Sigmoid colon (tissue), 7 donors: Measurements from ENCODE around the gene SAMD4A. TPM values are rescaled to one million over a fixed set of nuclear protein-coding genes. Genes with fewer than 3 reads are reported as not detected.

Experiments
- DNase-seq: peaks from one replicate; pipeline ENCODE4 v3.0.0-alpha.2; 2019
- H3K27ac ChIP-seq, 4 donors: fragments of 200-600 bp; sonication (generic); one replicate each; pipeline ENCODE4 v1.5.1; 2016 to 2019; ENCODE audit warnings: mild to moderate bottlenecking in 1 of 4
- H3K27me3 ChIP-seq, 3 donors: fragments of 200-600 bp; sonication (generic); one replicate each; pipeline ENCODE4 v1.5.1; 2019; ENCODE audit warnings: mild to moderate bottlenecking in 1 of 3
- H3K36me3 ChIP-seq, 4 donors: fragments of 200-600 bp; sonication (generic); one replicate each; pipeline ENCODE4 v1.5.1; 2016 to 2019
- H3K4me1 ChIP-seq, 4 donors: fragments of 200-600 bp; sonication (generic); one replicate each; pipeline ENCODE4 v1.5.1; 2017 to 2019
- H3K4me3 ChIP-seq, 4 donors: fragments of 200-600 bp; sonication (generic); one replicate each; pipeline ENCODE4 v1.5.1; 2017 to 2019; ENCODE audit warnings: mild to moderate bottlenecking in 2 of 4, moderate library complexity in 1 of 4
- H3K9me3 ChIP-seq, 4 donors: fragments of 200-600 bp in 3 of 4; sonication (generic) in 3 of 4; one replicate each; pipeline versions ENCODE4 v1.5.1 to v1.6.1; 2013 to 2019
- CTCF ChIP-seq, 4 experiments: fragments of 450-650 bp in 3 of 4; fragments of 200-600 bp in 1 of 4; IDR thresholded peaks; one replicate each; pipeline ENCODE4 v1.5.1; 2016 to 2019; ENCODE audit warnings: antibody characterized with exemption in 4 of 4, mild to moderate bottlenecking in 3 of 4, moderate library complexity in 2 of 4
- EP300 ChIP-seq, 4 donors: sonication (generic); formaldehyde crosslinking; IDR thresholded peaks; one replicate each; pipeline ENCODE4 v1.6.1; 2017; ENCODE audit warnings: antibody characterized with exemption in 4 of 4
- POLR2A ChIP-seq, 2 donors: fragments of 450-650 bp; IDR thresholded peaks; one replicate each; pipeline ENCODE4 v1.6.1; 2016; ENCODE audit warnings: antibody characterized with exemption in 2 of 2, mild to moderate bottlenecking in 2 of 2, moderate library complexity in 2 of 2
- POLR2AphosphoS5 ChIP-seq, 4 donors: sonication (generic); formaldehyde crosslinking; IDR thresholded peaks; one replicate each; pipeline ENCODE4 v1.6.1; 2017; ENCODE audit warnings: antibody characterized with exemption in 4 of 4
- WGBS, 2 donors: extraction: QIAGEN DNeasy Blood & Tissue Kit; methylation state at CpG; one replicate each; pipeline ENCODE4 v1.1.7; 2013; 5-methylcytosine and 5-hydroxymethylcytosine counted together
- intact Hi-C: fragments of 100-400 bp; cut with DNase I; formaldehyde crosslinking; loops from one replicate; pipeline ENCODE4 v1.15.1; 2023
- polyA plus RNA-seq, 3 donors: library from polyadenylated mRNA; stranded (reverse); fragments of 200-250 nt; gene quantifications; one replicate each; pipeline ENCODE4 v1.2.3, GENCODE V29; 2013
- total RNA-seq, 4 donors: library from RNA; depleted of rRNA; stranded (reverse); fragments of >200 nt; gene quantifications; one replicate each; pipeline ENCODE4 v1.1.0, GENCODE V29; 2016
- donor health status: healthy with polysubstance abuse.
- donor health status: Bipolar disorder and iron deficiency.
- donor health status: healthy.

The SAMD4A gene
- total and polyA plus RNA-seq, 7 donors: 4.2 to 135 (median 79.8) TPM

GRCh38 chr14:54646626-54647025, 79.7 kb downstream of the SAMD4A start:
- peaks cover 0 to 88% (median 49%) of the 10 kb centered on the region in 4 donors for H3K4me1 ChIP-seq
- no peak overlapping the region for H3K4me3 ChIP-seq
- WGBS, 2 donors: 70 to 86% methylated on average over 2 of the region's 2 CpGs
- intact Hi-C loops: no loop called here
- no peak for DNase-seq
- no peak for TF ChIP-seq CTCF (IDR thresholded peaks at IDR 0.05)
- TF ChIP-seq POLR2A (IDR thresholded peaks at IDR 0.05): no peak
- TF ChIP-seq EP300 (IDR thresholded peaks at IDR 0.05): no peak
- TF ChIP-seq POLR2AphosphoS5 (IDR thresholded peaks at IDR 0.05): no peak
- H3K27me3 ChIP-seq: no peaks in the 10 kb centered on the region
- H3K27ac ChIP-seq: peak overlapping the region; percentile 2 to 96 (median 55)
- H3K36me3 ChIP-seq: no peaks in the 10 kb centered on the region
- H3K9me3 ChIP-seq: no peaks in the 10 kb centered on the region

DNA sequence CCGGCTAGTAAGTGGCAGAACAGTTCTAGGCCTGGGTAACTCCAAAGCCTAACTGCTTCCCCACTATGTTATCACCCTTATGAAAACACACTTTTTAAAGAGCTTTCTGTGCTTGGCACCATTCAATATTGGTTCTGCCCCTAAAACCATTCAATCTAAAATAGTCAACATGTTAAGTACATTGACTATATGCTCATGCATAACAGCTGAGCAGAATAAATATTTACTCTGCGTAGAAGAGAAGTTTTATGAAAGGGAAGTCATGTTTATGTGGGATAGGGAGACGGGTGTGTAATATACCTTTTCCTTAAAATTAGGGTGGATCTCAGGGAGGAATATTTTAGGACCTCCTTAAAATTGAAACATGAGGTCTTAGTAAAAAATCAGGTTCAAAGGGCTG, 80.5 kb downstream of the SAMD4A start:
- peak overlapping the region in 3 of 4 donors; percentile 27 to 96 (median 83) for H3K27ac ChIP-seq
- intact Hi-C loops: no loop called here

GRCh38 chr14:54649056-54649455, 82.1 kb downstream of the SAMD4A start:
- intact Hi-C loops: no loop called here
- 92 to 93% methylated on average over 6 of the region's 6 CpGs for WGBS, 2 donors
- peaks cover 0 to 87% (median 57%) of the 10 kb centered on the region in 4 donors for H3K4me1 ChIP-seq

More for the DNA sequence above, 80.5 kb downstream of the SAMD4A start:
- H3K9me3 ChIP-seq: no peaks in the 10 kb centered on the region
- H3K4me3 ChIP-seq: no peak overlapping the region
- 39 to 82% methylated on average over 3 of the region's 3 CpGs for WGBS, 2 donors
- DNase-seq: no peak
- no peaks in the 10 kb centered on the region for H3K27me3 ChIP-seq
- H3K4me1 ChIP-seq: peaks cover 0 to 87% (median 54%) of the 10 kb centered on the region in 4 donors
- TF ChIP-seq POLR2AphosphoS5 (IDR thresholded peaks at IDR 0.05): no peak
- no peak for TF ChIP-seq CTCF (IDR thresholded peaks at IDR 0.05)
- TF ChIP-seq POLR2A (IDR thresholded peaks at IDR 0.05): no peak
- TF ChIP-seq EP300 (IDR thresholded peaks at IDR 0.05): no peak
- H3K36me3 ChIP-seq: no peaks in the 10 kb centered on the region

DNA sequence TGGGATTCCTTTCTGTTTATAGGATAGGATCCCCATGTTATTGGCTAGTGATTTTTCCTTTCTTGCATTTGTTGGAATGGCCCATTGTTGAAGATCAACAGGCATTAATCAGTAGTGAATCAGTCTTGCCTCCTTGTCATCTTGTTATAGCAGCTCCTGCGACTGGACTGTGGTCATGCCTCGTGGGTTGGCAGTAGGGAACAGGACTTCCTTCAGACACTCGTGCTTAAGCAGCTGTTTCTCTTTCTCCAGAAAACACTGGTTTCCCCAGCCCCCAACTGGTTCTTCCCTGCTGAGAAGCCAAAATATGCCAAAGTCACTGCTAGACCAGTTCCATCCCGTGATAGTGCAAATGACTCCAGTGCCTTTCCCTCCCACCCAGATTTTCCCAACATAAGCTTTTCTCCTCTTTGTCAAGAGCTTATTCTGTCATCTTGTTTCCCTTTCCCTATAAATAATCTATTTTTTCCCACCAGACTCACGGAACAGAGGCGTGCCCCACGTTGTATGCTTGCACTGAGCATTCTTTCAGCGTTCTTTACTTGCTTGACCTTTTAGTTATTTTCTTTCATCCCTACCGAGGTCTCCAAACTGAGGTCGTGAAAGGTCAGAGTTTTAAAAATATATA, 83.5 kb downstream of the SAMD4A start:
- Histone ChIP-seq H3K27ac (peak overlapping the region; percentile 83 to 96 (median 86)), H3K9me3 (no peaks in the 10 kb centered on the region), H3K27me3 (no peaks in the 10 kb centered on the region), H3K4me1 (peaks cover 0 to 85% (median 68%) of the 10 kb centered on the region in 4 donors), H3K4me3 (no peak overlapping the region), H3K36me3 (no peaks in the 10 kb centered on the region)
- DNase-seq: peak; percentile 85
- WGBS, 2 donors: 41 to 68% methylated on average over 10 of the region's 10 CpGs
- TF ChIP-seq EP300 (IDR thresholded peaks at IDR 0.05): peak in 1 of 4 donors; percentile 89
- peak; percentile 38 to 85 (median 42) for TF ChIP-seq POLR2AphosphoS5 (IDR thresholded peaks at IDR 0.05)
- no peak for TF ChIP-seq POLR2A (IDR thresholded peaks at IDR 0.05)
- TF ChIP-seq CTCF (IDR thresholded peaks at IDR 0.05): no peak
- intact Hi-C loops: no loop called here

More at GRCh38 chr14:54649056-54649455, 82.1 kb downstream of the SAMD4A start:
- no peak for TF ChIP-seq EP300 (IDR thresholded peaks at IDR 0.05)
- TF ChIP-seq CTCF (IDR thresholded peaks at IDR 0.05): no peak
- no peak for TF ChIP-seq POLR2AphosphoS5 (IDR thresholded peaks at IDR 0.05)
- no peak for TF ChIP-seq POLR2A (IDR thresholded peaks at IDR 0.05)
- Histone ChIP-seq H3K36me3 (no peaks in the 10 kb centered on the region), H3K27ac (peak overlapping the region; percentile 83 to 96 (median 86)), H3K9me3 (no peaks in the 10 kb centered on the region), H3K27me3 (no peaks in the 10 kb centered on the region), H3K4me3 (no peak overlapping the region)
- no peak for DNase-seq
